ENCODE data around the gene CDK7.

The CDK7 gene

DNA sequence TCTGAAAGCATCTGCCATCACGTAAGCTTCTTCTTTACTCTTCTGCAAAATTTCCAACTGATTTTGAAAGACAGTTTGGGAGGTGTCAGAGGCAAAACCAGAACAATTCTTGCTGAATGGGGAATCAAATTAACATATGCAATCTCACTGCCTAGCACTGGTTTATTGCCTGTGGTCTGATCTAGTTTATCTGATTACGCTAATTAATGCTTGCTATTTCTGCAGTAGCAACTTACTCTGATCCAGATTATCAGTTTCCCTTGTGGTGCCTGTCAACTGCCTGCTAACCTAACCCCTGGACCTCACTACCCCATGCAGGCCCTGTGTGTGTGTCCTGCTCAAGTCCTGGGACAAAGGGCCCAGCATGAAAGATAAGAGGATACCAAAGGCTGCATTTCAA is 57.6 kb downstream of the CDK7 start:
- Histone ChIP-seq H3K27me3 (ENCODE audit: control insufficient read depth, insufficient read depth, low read length) (no peaks in the 10 kb centered on the region), H3K4me1 (ENCODE audit: control insufficient read depth, insufficient read depth, low read length) (peaks cover 26% of the 10 kb centered on the region; the same call in 1 of the 2 replicates), H3K9ac (ENCODE audit: low read length) (no peak overlapping the region), H3K36me3 (ENCODE audit: control insufficient read depth, insufficient read depth, low read length) (no peaks in the 10 kb centered on the region), H3K9me3 (ENCODE audit: control insufficient read depth, insufficient read depth, low read depth, low read length) (no peaks in the 10 kb centered on the region), H3K4me3 (ENCODE audit: low read depth, low read length) (no peak overlapping the region), H3K27ac (ENCODE audit: low read depth, low read length) (no peak overlapping the region)

- H3K4me1 ChIP-seq (ENCODE audit: control insufficient read depth, insufficient read depth, low read length) = peaks cover 15% of the 10 kb centered on the region; the same call in 1 of the 2 replicates
- no peak overlapping the region for H3K27ac ChIP-seq (ENCODE audit: low read depth, low read length)
- H3K36me3 ChIP-seq (ENCODE audit: control insufficient read depth, insufficient read depth, low read length) = no peaks in the 10 kb centered on the region
- H3K9me3 ChIP-seq (ENCODE audit: control insufficient read depth, insufficient read depth, low read depth, low read length) = no peaks in the 10 kb centered on the region
- H3K4me3 ChIP-seq (ENCODE audit: low read depth, low read length) = no peak overlapping the region
- no peaks in the 10 kb centered on the region for H3K27me3 ChIP-seq (ENCODE audit: control insufficient read depth, insufficient read depth, low read length)
- no peak overlapping the region for H3K9ac ChIP-seq (ENCODE audit: low read length)
These were observed 59.2 kb downstream of the CDK7 start for GRCh38 chr5:69293882-69294281.

DNA sequence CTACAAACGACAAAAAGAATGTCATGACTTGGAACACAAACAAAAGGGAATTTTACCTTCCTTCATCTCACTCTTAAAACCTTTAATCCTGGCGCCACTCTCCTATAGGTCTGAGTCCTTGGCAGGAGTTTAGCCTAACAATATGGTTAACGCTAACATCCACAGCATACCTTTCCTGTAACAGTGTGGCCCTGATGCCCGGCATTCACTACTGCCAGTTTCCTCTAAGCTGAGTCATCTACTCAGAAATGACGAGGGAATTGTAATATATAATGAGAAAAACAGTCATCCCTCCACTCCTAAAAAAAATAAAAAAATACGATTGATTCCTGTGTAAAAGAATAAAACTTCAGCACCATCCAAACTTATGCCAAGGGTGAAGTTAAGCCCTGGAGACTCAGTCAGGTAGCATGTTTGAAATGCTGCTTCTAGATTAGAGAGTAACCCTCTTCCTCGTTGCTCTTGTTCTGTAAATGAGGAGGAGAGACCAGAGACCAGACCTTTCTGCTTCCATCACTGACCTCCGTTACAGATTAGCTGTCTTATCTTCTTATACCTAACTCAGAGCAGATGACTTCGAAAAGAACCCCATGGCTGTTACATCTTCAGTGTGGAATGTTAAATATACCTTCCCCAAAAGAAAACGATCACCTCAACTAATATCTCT is 60.5 kb downstream of the CDK7 start:
- Histone ChIP-seq H3K27ac (ENCODE audit: low read depth, low read length) (no peak overlapping the region), H3K9ac (ENCODE audit: low read length) (no peak overlapping the region), H3K4me3 (ENCODE audit: low read depth, low read length) (no peak overlapping the region), H3K9me3 (ENCODE audit: control insufficient read depth, insufficient read depth, low read depth, low read length) (no peaks in the 10 kb centered on the region), H3K27me3 (ENCODE audit: control insufficient read depth, insufficient read depth, low read length) (no peaks in the 10 kb centered on the region), H3K36me3 (ENCODE audit: control insufficient read depth, insufficient read depth, low read length) (no peaks in the 10 kb centered on the region), H3K4me1 (ENCODE audit: control insufficient read depth, insufficient read depth, low read length) (peaks cover 15% of the 10 kb centered on the region; the same call in 1 of the 2 replicates)

- Histone ChIP-seq H3K4me1 (ENCODE audit: control insufficient read depth, insufficient read depth, low read length) (0 out of 2 replicates have a peak, but pooled peaks cover 10% of the 10 kb centered on the region), H3K4me3 (ENCODE audit: low read depth, low read length) (no peak overlapping the region), H3K27ac (ENCODE audit: low read depth, low read length) (no peak overlapping the region), H3K27me3 (ENCODE audit: control insufficient read depth, insufficient read depth, low read length) (no peaks in the 10 kb centered on the region), H3K9ac (ENCODE audit: low read length) (no peak overlapping the region), H3K36me3 (ENCODE audit: control insufficient read depth, insufficient read depth, low read length) (no peaks in the 10 kb centered on the region), H3K9me3 (ENCODE audit: control insufficient read depth, insufficient read depth, low read depth, low read length) (no peaks in the 10 kb centered on the region)
These were observed 64.9 kb downstream of the CDK7 start for GRCh38 chr5:69299625-69300024.

DNA sequence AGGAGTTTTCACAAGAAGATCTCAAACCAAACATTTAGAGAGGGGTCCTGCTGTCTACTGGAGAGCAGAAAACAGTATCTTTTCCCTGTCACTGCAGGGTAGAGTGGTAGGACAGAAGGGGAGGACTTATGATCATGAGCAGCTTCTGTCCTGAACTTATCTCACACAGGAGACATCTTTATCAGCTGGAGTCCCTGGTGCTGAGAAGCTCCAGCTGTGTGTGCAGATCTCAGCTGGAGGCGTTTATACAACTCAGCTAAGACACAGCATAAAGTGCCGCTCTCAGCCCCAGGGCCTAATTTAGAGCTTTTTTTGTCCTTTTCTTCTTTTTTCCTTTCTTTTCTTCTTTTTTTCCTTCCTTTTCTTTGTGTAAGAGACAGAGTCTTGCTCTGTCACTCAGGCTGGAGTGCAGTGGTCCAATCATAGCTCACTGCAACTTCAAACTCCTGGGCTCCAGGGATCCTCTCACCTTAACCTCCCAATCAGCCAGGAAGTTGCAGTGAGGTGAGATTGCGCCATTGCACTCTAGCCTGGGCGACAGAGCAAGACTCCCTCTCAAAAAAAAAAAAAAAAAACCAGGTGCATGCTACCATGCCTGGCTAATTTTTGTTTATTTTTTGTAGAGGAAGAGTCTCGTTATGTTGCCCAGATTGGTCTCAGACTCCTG is 66.0 kb downstream of the CDK7 start:
- 0 out of 2 replicates have a peak, but pooled peaks cover under 1% of the 10 kb centered on the region for H3K4me1 ChIP-seq (ENCODE audit: control insufficient read depth, insufficient read depth, low read length)
- H3K9ac ChIP-seq (ENCODE audit: low read length) = no peak overlapping the region
- no peaks in the 10 kb centered on the region for H3K36me3 ChIP-seq (ENCODE audit: control insufficient read depth, insufficient read depth, low read length)
- no peak overlapping the region for H3K27ac ChIP-seq (ENCODE audit: low read depth, low read length)
- no peaks in the 10 kb centered on the region for H3K9me3 ChIP-seq (ENCODE audit: control insufficient read depth, insufficient read depth, low read depth, low read length)
- no peaks in the 10 kb centered on the region for H3K27me3 ChIP-seq (ENCODE audit: control insufficient read depth, insufficient read depth, low read length)
- H3K4me3 ChIP-seq (ENCODE audit: low read depth, low read length) = no peak overlapping the region

GRCh38 chr5:69305512-69305911 is 70.8 kb downstream of the CDK7 start:
- Histone ChIP-seq H3K4me3 (ENCODE audit: low read depth, low read length) (no peak overlapping the region), H3K36me3 (ENCODE audit: control insufficient read depth, insufficient read depth, low read length) (no peaks in the 10 kb centered on the region), H3K9ac (ENCODE audit: low read length) (no peak overlapping the region), H3K27ac (ENCODE audit: low read depth, low read length) (no peak overlapping the region), H3K4me1 (ENCODE audit: control insufficient read depth, insufficient read depth, low read length) (no peaks in the 10 kb centered on the region), H3K9me3 (ENCODE audit: control insufficient read depth, insufficient read depth, low read depth, low read length) (peaks cover 13% of the 10 kb centered on the region), H3K27me3 (ENCODE audit: control insufficient read depth, insufficient read depth, low read length) (no peaks in the 10 kb centered on the region)

- H3K4me3 ChIP-seq (ENCODE audit: low read depth, low read length) = no peak overlapping the region
- H3K36me3 ChIP-seq (ENCODE audit: control insufficient read depth, insufficient read depth, low read length) = no peaks in the 10 kb centered on the region
- H3K4me1 ChIP-seq (ENCODE audit: control insufficient read depth, insufficient read depth, low read length) = no peaks in the 10 kb centered on the region; the same call in 1 of the 2 replicates
- H3K9ac ChIP-seq (ENCODE audit: low read length) = no peak overlapping the region
- peaks cover 13% of the 10 kb centered on the region for H3K9me3 ChIP-seq (ENCODE audit: control insufficient read depth, insufficient read depth, low read depth, low read length)
- H3K27me3 ChIP-seq (ENCODE audit: control insufficient read depth, insufficient read depth, low read length) = no peaks in the 10 kb centered on the region
- no peak overlapping the region for H3K27ac ChIP-seq (ENCODE audit: low read depth, low read length)
These were observed 73.4 kb downstream of the CDK7 start for GRCh38 chr5:69308046-69308553.

GRCh38 chr5:69309380-69309779 is 74.7 kb downstream of the CDK7 start:
- no peak overlapping the region for H3K4me3 ChIP-seq (ENCODE audit: low read depth, low read length)
- no peaks in the 10 kb centered on the region for H3K36me3 ChIP-seq (ENCODE audit: control insufficient read depth, insufficient read depth, low read length)
- H3K27me3 ChIP-seq (ENCODE audit: control insufficient read depth, insufficient read depth, low read length) = no peaks in the 10 kb centered on the region
- H3K27ac ChIP-seq (ENCODE audit: low read depth, low read length) = no peak overlapping the region
- peaks cover 13% of the 10 kb centered on the region for H3K9me3 ChIP-seq (ENCODE audit: control insufficient read depth, insufficient read depth, low read depth, low read length)
- no peak overlapping the region for H3K9ac ChIP-seq (ENCODE audit: low read length)
- H3K4me1 ChIP-seq (ENCODE audit: control insufficient read depth, insufficient read depth, low read length) = no peaks in the 10 kb centered on the region; the same call in 1 of the 2 replicates

GRCh38 chr5:69312459-69313160 is 77.9 kb downstream of the CDK7 start:
- H3K9me3 ChIP-seq (ENCODE audit: control insufficient read depth, insufficient read depth, low read depth, low read length) = peaks cover 13% of the 10 kb centered on the region
- H3K9ac ChIP-seq (ENCODE audit: low read length) = no peak overlapping the region
- no peaks in the 10 kb centered on the region for H3K27me3 ChIP-seq (ENCODE audit: control insufficient read depth, insufficient read depth, low read length)
- no peak overlapping the region for H3K4me3 ChIP-seq (ENCODE audit: low read depth, low read length)
- H3K4me1 ChIP-seq (ENCODE audit: control insufficient read depth, insufficient read depth, low read length) = no peaks in the 10 kb centered on the region; the same call in 1 of the 2 replicates
- no peak overlapping the region for H3K27ac ChIP-seq (ENCODE audit: low read depth, low read length)
- no peaks in the 10 kb centered on the region for H3K36me3 ChIP-seq (ENCODE audit: control insufficient read depth, insufficient read depth, low read length)

GRCh38 chr5:69313428-69313827 is 78.7 kb downstream of the CDK7 start:
- no peaks in the 10 kb centered on the region for H3K36me3 ChIP-seq (ENCODE audit: control insufficient read depth, insufficient read depth, low read length)
- H3K27me3 ChIP-seq (ENCODE audit: control insufficient read depth, insufficient read depth, low read length) = no peaks in the 10 kb centered on the region
- H3K9me3 ChIP-seq (ENCODE audit: control insufficient read depth, insufficient read depth, low read depth, low read length) = peaks cover 13% of the 10 kb centered on the region
- no peak overlapping the region for H3K4me3 ChIP-seq (ENCODE audit: low read depth, low read length)
- H3K27ac ChIP-seq (ENCODE audit: low read depth, low read length) = no peak overlapping the region
- no peak overlapping the region for H3K9ac ChIP-seq (ENCODE audit: low read length)
- no peaks in the 10 kb centered on the region; the same call in 1 of the 2 replicates for H3K4me1 ChIP-seq (ENCODE audit: control insufficient read depth, insufficient read depth, low read length)

GRCh38 chr5:69315972-69316371 is 81.3 kb downstream of the CDK7 start:
- no peaks in the 10 kb centered on the region for H3K36me3 ChIP-seq (ENCODE audit: control insufficient read depth, insufficient read depth, low read length)
- H3K4me1 ChIP-seq (ENCODE audit: control insufficient read depth, insufficient read depth, low read length) = no peaks in the 10 kb centered on the region; the same call in 1 of the 2 replicates
- no peak overlapping the region for H3K9ac ChIP-seq (ENCODE audit: low read length)
- H3K27ac ChIP-seq (ENCODE audit: low read depth, low read length) = no peak overlapping the region
- H3K9me3 ChIP-seq (ENCODE audit: control insufficient read depth, insufficient read depth, low read depth, low read length) = no peaks in the 10 kb centered on the region
- no peak overlapping the region for H3K4me3 ChIP-seq (ENCODE audit: low read depth, low read length)
- H3K27me3 ChIP-seq (ENCODE audit: control insufficient read depth, insufficient read depth, low read length) = no peaks in the 10 kb centered on the region

Data from HUES6 (cell line).